HCT116 (cell line): ENCODE data around the gene TMEM139. TPM values are rescaled to one million over a fixed set of nuclear protein-coding genes. Genes with fewer than 3 reads are reported as not detected.

ENCODE experiments used
- ATAC-seq: fragments of 200-7000 bp; cut with Tn5 transposase; 2 replicates; pipeline ENCODE4 v1.9.1; 2020; ENCODE audit warnings: mild to moderate bottlenecking, moderate library complexity
- BruUV-seq: library from RNA; stranded (reverse); fragments of 400-500 nt; replicated peaks from 2 replicates; lab custom pipeline; 2021; lab: Mats Ljungman, UMichigan
- CTCF ChIA-PET: fragments of 300-600 bp; sonication (Branson Sonifier 250); formaldehyde crosslinking; loops from one replicate; lab custom pipeline; 2021; ENCODE audit warnings: antibody characterized with exemption; lab: Charles Lee
- POLR2A ChIA-PET: fragments of 300-600, 350-600 bp; sonication (Branson Sonifier 250); formaldehyde crosslinking; loops from one replicate; lab custom pipeline; 2021; ENCODE audit warnings: antibody characterized with exemption; lab: Charles Lee
- RAD21 ChIA-PET, 2 experiments: fragments of 300-600 bp; sonication (Branson Sonifier 250); formaldehyde crosslinking; loops; one replicate each; lab custom pipeline; 2023; ENCODE audit warnings: low total read pairs in 2 of 2; ENCODE audit not compliant: uncharacterized antibody in 2 of 2, unreplicated experiment in 2 of 2, low non-redundant PET in 1 of 2; lab: Charles Lee
- DNase-seq: peaks from one replicate; pipeline ENCODE4 v3.0.0-alpha.2; 2010; ENCODE audit warnings: low read depth, low spot score
- H2AFZ ChIP-seq: fragments of 200-600 bp; shearing (Covaris generic), sonication (generic); 2 replicates; pipeline ENCODE4 v1.6.1; 2017; ENCODE audit warnings: low read depth, mixed run types, mixed read lengths, antibody characterized with exemption, low read length; ENCODE audit not compliant: poor library complexity, severe bottlenecking
- H3K27ac ChIP-seq: 2 replicates; pipeline ENCODE4 v1.5.1; 2012; ENCODE audit warnings: low read depth, low read length
- H3K27me3 ChIP-seq: fragments of 200-600 bp; sonication (generic); 2 replicates; pipeline ENCODE4 v1.6.1; 2016; ENCODE audit warnings: mixed run types, low read length, mixed read lengths; ENCODE audit not compliant: insufficient read depth
- H3K36me3 ChIP-seq, 2 experiments: fragments of 200-500 bp in 1 of 2; fragments of 200-600 bp in 1 of 2; sonication (Bioruptor generic) in 1 of 2; sonication (generic) in 1 of 2; 2 replicates each; pipeline versions ENCODE4 v1.5.1 to v1.6.1; 2014 to 2016; ENCODE audit warnings: low read length in 2 of 2, inconsistent platforms in 1 of 2, mixed read lengths in 1 of 2, mixed run types in 1 of 2; ENCODE audit not compliant: insufficient read depth in 2 of 2, control insufficient read depth in 1 of 2
- H3K4me1 ChIP-seq, 2 experiments: fragments of 200-600 bp in 1 of 2; sonication (generic) in 1 of 2; 2 replicates each; pipeline versions ENCODE4 v1.5.1 to v1.6.1; 2012 to 2017; ENCODE audit warnings: low read length in 2 of 2, inconsistent platforms in 1 of 2, mild to moderate bottlenecking in 1 of 2, mixed read lengths in 1 of 2, mixed run types in 1 of 2, moderate library complexity in 1 of 2; ENCODE audit not compliant: insufficient read depth in 2 of 2, control insufficient read depth in 1 of 2
- H3K4me2 ChIP-seq: fragments of 200-600 bp; sonication (generic); 2 replicates; pipeline ENCODE4 v1.6.1; 2017; ENCODE audit warnings: mixed run types, low read length, mixed read lengths
- H3K4me3 ChIP-seq, 2 experiments: fragments of 200-600 bp in 1 of 2; sonication (generic) in 1 of 2; replicated peaks in 1 of 2; 2 replicates each; pipeline ENCODE4 v1.5.1; 2011 to 2016; ENCODE audit warnings: low read length in 2 of 2, control low read depth in 1 of 2, low read depth in 1 of 2, mild to moderate bottlenecking in 1 of 2, mixed read lengths in 1 of 2, mixed run types in 1 of 2
- H3K79me2 ChIP-seq: fragments of 200-600 bp; sonication (generic); 2 replicates; pipeline ENCODE4 v1.6.1; 2017; ENCODE audit warnings: mild to moderate bottlenecking, mixed run types, low read length, moderate library complexity, mixed read lengths; ENCODE audit not compliant: insufficient read depth
- H3K9ac ChIP-seq: fragments of 200-600 bp; sonication (generic); 2 replicates; pipeline ENCODE4 v1.6.1; 2016; ENCODE audit warnings: low read length, mixed read lengths
- H3K9me2 ChIP-seq: fragments of 200-600 bp; sonication (generic), shearing (Covaris generic); 2 replicates; pipeline ENCODE4 v1.6.1; 2017; ENCODE audit warnings: mixed run types, mild to moderate bottlenecking, moderate library complexity; ENCODE audit not compliant: insufficient read depth
- H3K9me3 ChIP-seq, 2 experiments: fragments of 200-500 bp in 1 of 2; fragments of 200-600 bp in 1 of 2; sonication (Bioruptor generic) in 1 of 2; sonication (generic) in 1 of 2; 2 replicates each; pipeline ENCODE4 v1.6.1; 2014 to 2017; ENCODE audit warnings: low read length in 2 of 2, mixed read lengths in 2 of 2, inconsistent platforms in 1 of 2, low read depth in 1 of 2, mild to moderate bottlenecking in 1 of 2, mixed run types in 1 of 2, moderate library complexity in 1 of 2; ENCODE audit not compliant: control insufficient read depth in 1 of 2, insufficient read depth in 1 of 2
- H4K20me1 ChIP-seq: fragments of 200-600 bp; sonication (generic), shearing (Covaris generic); 2 replicates; pipeline ENCODE4 v1.6.1; 2017; ENCODE audit warnings: mixed run types, mild to moderate bottlenecking, moderate library complexity; ENCODE audit not compliant: insufficient read depth
- CEBPB ChIP-seq: IDR thresholded peaks from 2 replicates; pipeline ENCODE4 v1.6.1; 2012; ENCODE audit warnings: low read depth
- EZH2 ChIP-seq: fragments of 200-600 bp; sonication (generic); IDR thresholded peaks from 2 replicates; pipeline ENCODE4 v1.6.1; 2017; ENCODE audit warnings: antibody characterized with exemption, mixed run types
- JUND ChIP-seq: IDR thresholded peaks from 2 replicates; pipeline ENCODE4 v1.6.1; 2012
- RAD21 ChIP-seq: IDR thresholded peaks from 2 replicates; pipeline ENCODE4 v1.6.1; 2012; ENCODE audit warnings: low read depth, mild to moderate bottlenecking
- REST ChIP-seq: IDR thresholded peaks from 2 replicates; pipeline ENCODE4 v1.6.1; 2012; ENCODE audit warnings: low read depth
- SP1 ChIP-seq: IDR thresholded peaks from 2 replicates; pipeline ENCODE4 v1.6.1; 2012; ENCODE audit warnings: low read depth
- ZBTB33 ChIP-seq: IDR thresholded peaks from 2 replicates; pipeline ENCODE4 v1.6.1; 2011; ENCODE audit warnings: mild to moderate bottlenecking, low read length, moderate library complexity; ENCODE audit not compliant: insufficient replicate concordance; ENCODE audit errors: extremely low read depth
- ZNF274 ChIP-seq: fragments of 200-500 bp; sonication (Bioruptor generic); IDR thresholded peaks from 2 replicates; pipeline ENCODE4 v1.6.1; 2014; ENCODE audit warnings: mild to moderate bottlenecking, low read depth, low read length, inconsistent platforms
- intact Hi-C: fragments of 100-400 bp; cut with micrococcal nuclease; formaldehyde crosslinking; loops from 2 replicates; pipeline ENCODE4 v1.10.0; 2022
- total RNA-seq: library from RNA; stranded (reverse); gene quantifications from one replicate; pipeline ENCODE4 v1.2.1, GENCODE V29; 2021; ENCODE audit not compliant: unreplicated experiment
- TF ChIP-seq, protein P1 (sequence below), 3 experiments: fragments of 200-600 bp in 1 of 3; sonication (generic) in 1 of 3; IDR thresholded peaks in 2 of 3; conservative IDR thresholded peaks in 1 of 3; 2 replicates each; pipeline ENCODE4 v1.5.1; 2012 to 2017; ENCODE audit warnings: low read depth in 2 of 3, low read length in 2 of 3, antibody characterized with exemption in 1 of 3, borderline replicate concordance in 1 of 3, control low read depth in 1 of 3, mild to moderate bottlenecking in 1 of 3, mixed read lengths in 1 of 3, mixed run types in 1 of 3, moderate library complexity in 1 of 3; ENCODE audit not compliant: insufficient read depth in 1 of 3

TMEM139 gene
- total RNA-seq, 1 experiment from 2014 or later, result 9.9 TPM

GRCh38 chr7:143329471-143330170 lies 44.9 kb downstream of the TMEM139 start:
- Histone ChIP-seq H3K27ac (no peak overlapping the region), H3K9ac (no peak overlapping the region), H3K36me3 (no peaks in the 10 kb centered on the region), H3K79me2 (no peaks in the 10 kb centered on the region), H2AFZ (no peak overlapping the region), H3K27me3 (no peaks in the 10 kb centered on the region), H3K4me3 (no peak overlapping the region), H3K4me1 (peaks cover 0 to 23% of the 10 kb centered on the region in 2 experiments; a peak in 2 of 4 replicates), H3K9me2 (no peaks in the 10 kb centered on the region), H4K20me1 (no peaks in the 10 kb centered on the region)
- ChIA-PET CTCF (no interaction called here), POLR2A (no interaction called here), RAD21 (no interaction called here)
- intact Hi-C loops, result no loop called here
- no peak for DNase-seq
- no TSS peak for BruUV-seq
- ATAC-seq, result no peak
- TF ChIP-seq JUND (no peak), CEBPB (no peak), SP1 (no peak), ZBTB33 (no peak), EZH2 (no peak), ZNF274 (no peak), RAD21 (peak; percentile 23; the same call in 1 of the 2 replicates), REST (no peak)
- TF ChIP-seq, protein P1, sequence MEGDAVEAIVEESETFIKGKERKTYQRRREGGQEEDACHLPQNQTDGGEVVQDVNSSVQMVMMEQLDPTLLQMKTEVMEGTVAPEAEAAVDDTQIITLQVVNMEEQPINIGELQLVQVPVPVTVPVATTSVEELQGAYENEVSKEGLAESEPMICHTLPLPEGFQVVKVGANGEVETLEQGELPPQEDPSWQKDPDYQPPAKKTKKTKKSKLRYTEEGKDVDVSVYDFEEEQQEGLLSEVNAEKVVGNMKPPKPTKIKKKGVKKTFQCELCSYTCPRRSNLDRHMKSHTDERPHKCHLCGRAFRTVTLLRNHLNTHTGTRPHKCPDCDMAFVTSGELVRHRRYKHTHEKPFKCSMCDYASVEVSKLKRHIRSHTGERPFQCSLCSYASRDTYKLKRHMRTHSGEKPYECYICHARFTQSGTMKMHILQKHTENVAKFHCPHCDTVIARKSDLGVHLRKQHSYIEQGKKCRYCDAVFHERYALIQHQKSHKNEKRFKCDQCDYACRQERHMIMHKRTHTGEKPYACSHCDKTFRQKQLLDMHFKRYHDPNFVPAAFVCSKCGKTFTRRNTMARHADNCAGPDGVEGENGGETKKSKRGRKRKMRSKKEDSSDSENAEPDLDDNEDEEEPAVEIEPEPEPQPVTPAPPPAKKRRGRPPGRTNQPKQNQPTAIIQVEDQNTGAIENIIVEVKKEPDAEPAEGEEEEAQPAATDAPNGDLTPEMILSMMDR (IDR thresholded peaks at IDR 0.05 in 2 of 3, conservative IDR thresholded peaks at IDR 0.05 in 1 of 3; ENCODE audit: borderline replicate concordance in 1 of 3, insufficient read depth in 1 of 3, low read depth in 2 of 3, low read length in 2 of 3), result peak in 2 of 3 experiments; percentile 21 to 33; a peak in 3 of 6 replicates
- TF ChIP-seq, all 23 proteins: peak for 2
- no peak overlapping the region for H3K4me2 ChIP-seq
- H3K9me3 ChIP-seq, result no peaks in the 10 kb centered on the region
